Activated CD4-positive, alpha-beta T cell treated with anti-CD3 and anti-CD28 coated beads for 48 hours (primary cell): Measurements from ENCODE around the gene SKI.
A peak's percentile ranks its signal among the peaks of the same experiment; 100 is the strongest.

Experiments
- DNase-seq: peaks from one replicate; pipeline ENCODE4 v3.0.0-alpha.2; 2020

SKI gene

DNA sequence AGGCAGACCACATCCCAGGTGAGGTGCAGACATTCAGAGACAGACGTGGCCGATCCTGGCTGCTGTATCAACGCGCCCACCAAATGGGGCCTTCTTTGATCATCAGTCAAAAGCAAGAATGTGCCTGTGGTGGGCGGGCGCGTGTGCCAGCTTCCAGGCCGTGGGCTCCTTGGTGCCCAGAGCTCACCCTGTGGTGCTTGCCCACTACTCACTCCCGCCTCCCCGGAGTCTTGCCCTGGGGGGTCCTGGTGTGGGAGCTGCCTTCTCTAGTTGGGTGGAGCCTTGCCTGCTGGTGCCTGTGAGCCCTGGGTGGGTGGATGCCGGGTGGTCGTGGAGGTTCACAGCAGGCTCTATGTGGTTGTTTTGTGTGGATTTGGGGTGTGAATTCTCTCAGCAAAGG is 70.6 kb downstream of the SKI start:
- DNase-seq, result no peak

- DNase-seq, result no peak
These were observed 71.1 kb downstream of the SKI start for GRCh38 chr1:2299131-2299627.

- DNase-seq, result peak; percentile 90
These were observed 72.1 kb downstream of the SKI start for GRCh38 chr1:2300004-2300771.

DNA sequence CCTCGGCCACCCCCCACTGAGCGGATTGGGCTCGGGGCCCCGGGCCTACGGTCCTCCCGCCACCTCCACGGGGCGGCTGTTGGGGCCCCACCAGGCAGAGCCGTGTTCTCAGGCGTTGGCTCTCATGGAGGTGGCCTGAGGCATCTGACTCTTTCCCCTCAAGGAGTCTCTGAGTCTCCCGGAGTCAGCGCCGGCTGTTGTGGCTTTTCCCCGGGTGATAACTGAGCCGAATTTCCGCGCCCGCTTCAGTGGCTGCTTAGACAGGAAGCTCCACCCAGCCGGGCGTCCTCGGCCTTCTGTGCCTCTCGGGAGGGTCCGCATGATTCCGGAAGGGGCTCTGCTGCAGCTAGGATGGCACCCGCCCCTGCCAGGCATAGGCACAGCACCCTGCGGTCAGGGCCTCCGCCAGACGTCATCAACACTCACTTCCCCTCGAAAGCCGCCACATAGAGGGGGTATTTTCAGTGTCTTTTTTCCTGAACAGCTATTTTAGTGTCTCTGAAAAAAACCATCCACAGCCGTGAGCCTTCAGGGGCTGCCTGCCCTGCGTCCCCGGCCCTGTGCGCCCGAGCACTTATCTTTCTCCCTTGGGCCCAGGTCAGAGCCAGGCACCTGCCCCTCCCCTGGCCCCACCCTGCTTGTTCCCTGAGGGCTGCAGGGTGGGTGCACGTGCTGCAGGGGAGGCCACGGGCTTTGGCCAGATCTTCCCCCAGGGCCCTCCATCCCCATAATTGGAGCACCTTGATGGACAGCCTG is 72.9 kb downstream of the SKI start:
- DNase-seq, result peak; percentile 89

DNA sequence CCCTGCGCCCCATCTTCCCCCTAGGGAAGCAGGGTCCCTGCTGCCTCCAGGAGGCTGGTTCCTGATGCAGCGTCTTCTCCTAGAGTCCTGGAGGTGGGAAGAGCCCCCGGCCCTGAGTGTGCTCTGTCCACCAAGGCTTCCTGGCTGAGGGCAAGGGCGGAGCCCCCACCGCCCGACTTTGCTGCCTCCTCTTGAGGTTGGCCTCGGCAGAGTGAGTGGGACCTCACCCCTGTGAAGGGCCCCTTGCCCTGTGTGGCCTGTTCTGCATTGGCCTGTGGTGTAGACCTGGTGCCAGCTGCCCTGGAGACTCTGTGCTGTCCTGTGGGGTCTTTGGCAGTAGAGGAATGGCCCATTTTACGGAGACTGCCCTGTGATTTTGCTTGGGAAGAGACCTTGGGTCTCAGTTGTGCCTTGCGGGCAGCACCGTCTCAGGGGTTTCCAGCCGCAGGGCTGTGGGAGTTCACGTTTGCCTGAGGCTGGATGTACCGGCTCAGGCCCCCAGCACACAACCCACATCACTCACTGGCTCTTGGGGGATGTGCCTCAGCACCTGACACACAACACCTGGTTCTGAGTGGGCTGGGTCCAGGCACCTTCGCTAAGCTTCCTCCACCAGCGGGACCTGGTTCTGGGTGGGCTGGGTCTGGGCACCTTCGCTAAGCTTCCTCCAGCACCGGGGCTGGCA is 73.6 kb downstream of the SKI start:
- DNase-seq, result no peak

- DNase-seq, result no peak
These were observed 74.3 kb downstream of the SKI start for GRCh38 chr1:2302292-2302925.

DNA sequence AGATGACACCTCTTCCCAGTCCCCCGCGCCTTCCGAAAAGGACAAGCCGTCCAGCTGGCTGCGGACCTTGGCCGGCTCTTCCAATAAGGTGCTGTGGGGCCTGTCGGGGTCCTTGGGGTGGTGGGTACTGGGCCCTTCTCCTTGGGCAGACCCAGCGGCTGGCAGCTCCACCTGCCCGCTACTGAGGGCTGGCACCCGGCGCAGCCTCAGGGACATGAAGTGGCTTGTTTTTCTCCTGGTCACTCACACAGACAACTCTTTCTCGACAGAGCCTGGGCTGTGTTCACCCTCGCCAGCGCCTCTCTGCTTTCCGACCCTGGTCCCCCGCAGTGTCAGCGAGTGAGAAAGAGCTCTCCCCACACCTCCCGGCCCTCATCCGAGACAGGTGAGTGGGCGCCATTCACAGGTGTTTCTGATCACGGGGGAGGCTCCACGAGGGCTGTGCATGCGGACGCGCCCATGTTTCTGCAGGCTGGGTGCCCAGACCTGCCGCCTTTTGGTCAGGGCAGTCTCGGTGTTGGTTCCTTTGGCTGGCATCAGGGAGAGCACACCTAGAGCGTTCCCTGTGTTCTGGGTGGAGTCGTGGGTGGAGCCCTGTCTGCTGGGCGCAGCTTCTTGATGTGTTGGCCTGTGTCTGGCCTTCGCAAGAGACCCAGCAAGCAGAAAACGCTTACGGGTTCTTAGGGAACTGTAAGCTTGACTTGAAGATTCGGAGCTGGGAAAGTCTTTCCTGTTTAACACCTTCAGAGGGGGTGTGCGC is 75.1 kb downstream of the SKI start:
- DNase-seq, result no peak

DNA sequence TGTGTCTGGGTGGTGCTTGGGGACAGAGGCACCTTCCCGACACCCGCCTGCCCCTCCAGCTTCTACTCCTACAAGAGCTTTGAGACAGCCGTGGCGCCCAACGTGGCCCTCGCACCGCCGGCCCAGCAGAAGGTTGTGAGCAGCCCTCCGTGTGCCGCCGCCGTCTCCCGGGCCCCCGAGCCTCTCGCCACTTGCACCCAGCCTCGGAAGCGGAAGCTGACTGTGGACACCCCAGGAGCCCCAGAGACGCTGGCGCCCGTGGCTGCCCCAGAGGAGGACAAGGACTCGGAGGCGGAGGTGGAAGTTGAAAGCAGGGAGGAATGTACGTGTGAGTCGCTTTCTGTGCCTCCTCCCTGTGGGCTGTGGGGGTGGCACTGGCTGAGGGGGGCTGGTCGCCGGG is 75.7 kb downstream of the SKI start:
- no peak for DNase-seq

DNA sequence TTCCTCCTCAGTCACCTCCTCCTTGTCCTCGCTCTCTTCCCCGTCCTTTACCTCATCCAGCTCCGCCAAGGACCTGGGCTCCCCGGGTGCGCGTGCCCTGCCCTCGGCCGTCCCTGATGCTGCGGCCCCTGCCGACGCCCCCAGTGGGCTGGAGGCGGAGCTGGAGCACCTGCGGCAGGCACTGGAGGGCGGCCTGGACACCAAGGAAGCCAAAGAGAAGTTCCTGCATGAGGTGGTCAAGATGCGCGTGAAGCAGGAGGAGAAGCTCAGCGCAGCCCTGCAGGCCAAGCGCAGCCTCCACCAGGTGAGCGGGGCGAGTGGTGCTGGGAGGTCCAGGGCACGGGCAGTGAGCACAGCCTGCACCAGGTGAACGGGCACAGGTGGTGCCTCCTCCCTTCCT is 76.2 kb downstream of the SKI start:
- no peak for DNase-seq

GRCh38 chr1:2304921-2305681 is 77.0 kb downstream of the SKI start:
- DNase-seq, result no peak

- DNase-seq, result no peak
These were observed 78.2 kb downstream of the SKI start for GRCh38 chr1:2306151-2306978.

DNA sequence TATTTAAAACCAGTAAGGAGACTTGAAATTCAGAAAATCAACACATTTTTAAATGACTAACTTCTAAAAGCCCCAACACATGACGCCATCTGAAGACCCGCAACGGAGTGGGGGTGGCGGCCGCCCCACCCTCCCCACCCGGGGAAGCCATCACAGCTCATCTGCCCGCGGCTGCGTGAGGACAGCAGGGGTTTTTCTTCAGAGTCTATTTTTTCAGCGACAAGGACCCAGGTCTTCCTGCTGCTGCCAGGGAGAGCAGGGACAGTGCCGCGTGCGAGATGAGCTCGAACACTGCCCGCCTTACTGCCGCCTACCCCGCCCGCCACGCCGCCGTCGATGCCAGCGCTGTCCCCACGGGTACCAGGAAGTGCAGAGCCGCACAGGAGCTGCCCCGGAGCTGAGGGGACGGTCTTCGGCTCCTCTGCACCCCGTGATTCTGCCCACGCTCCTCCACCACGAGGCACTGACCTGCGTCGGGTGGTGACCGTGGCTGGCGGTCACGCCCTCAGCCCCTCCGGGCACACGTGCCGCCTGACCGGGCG is 79.0 kb downstream of the SKI start:
- no peak for DNase-seq

- no peak for DNase-seq
These were observed 79.9 kb downstream of the SKI start for GRCh38 chr1:2307972-2308371.

DNA sequence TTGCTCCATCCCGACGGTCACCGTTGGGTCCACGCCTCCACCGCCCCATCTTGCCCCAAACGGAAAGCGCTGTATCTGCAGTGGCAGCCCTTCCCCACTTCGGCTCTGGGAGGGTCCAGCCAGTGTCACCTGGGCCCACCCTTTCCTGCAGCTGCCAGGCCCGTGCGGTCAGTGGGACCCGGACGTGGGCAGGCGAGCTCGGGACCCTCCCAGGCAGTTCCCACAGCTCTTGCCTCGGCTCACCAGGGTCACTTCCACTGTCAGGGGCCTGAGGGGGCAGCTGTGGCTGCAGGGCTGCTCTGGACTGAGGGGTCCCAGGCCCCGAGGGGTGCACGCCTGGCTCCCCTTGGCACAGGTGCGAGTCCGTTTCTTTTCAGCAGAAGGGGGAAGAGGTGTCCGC is 80.7 kb downstream of the SKI start:
- DNase-seq, result no peak

- no peak for DNase-seq
These were observed 82.4 kb downstream of the SKI start for GRCh38 chr1:2310332-2311183.

GRCh38 chr1:2311184-2312032 is 83.3 kb downstream of the SKI start:
- peak; percentile 76 for DNase-seq

DNA sequence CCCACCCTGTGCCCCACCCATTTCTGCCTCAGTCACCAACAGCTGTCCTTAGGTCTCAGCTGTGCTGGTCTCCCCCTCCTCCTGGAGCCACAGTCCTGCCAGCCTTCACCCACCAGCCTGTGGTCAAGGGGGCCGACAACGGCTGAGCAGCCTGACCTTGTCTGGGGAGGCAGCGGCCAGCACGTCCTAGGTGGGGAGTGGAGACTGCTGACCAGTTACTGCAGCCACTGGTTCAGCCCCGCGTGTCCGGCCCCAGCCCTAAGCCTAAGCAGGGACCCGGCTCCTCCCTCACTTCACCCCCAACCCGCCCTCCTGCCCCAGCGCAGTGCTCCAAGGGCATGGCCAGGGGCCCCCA is 84.0 kb downstream of the SKI start:
- no peak for DNase-seq

GRCh38 chr1:2312515-2313301 is 84.6 kb downstream of the SKI start:
- DNase-seq, result no peak
